ENCODE data around the gene BRIP1.

DNA sequence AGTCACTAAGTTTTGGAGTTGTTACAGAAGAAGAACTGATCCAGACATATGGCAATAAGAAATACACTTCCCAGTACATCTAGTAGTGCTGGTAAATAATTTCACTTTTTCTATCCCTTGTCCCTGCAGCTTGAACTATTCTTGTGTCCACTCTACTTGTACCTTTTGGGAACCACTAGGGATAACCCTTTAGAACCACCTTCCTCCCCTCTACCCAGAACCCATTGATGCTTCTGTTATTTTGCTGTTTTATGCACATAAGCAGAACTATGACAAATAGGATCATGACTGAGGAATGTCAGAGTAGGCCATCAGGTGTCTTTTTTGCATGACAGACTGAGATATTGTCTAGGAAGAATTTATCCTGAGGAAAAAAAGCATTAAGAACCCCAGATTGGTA is 125.1 kb downstream of the BRIP1 start:
- no peak for TF ChIP-seq POLR2AphosphoS5 (IDR thresholded peaks at IDR 0.05; ENCODE audit: insufficient read depth, low read depth, low read length)
- TF ChIP-seq, protein P1, sequence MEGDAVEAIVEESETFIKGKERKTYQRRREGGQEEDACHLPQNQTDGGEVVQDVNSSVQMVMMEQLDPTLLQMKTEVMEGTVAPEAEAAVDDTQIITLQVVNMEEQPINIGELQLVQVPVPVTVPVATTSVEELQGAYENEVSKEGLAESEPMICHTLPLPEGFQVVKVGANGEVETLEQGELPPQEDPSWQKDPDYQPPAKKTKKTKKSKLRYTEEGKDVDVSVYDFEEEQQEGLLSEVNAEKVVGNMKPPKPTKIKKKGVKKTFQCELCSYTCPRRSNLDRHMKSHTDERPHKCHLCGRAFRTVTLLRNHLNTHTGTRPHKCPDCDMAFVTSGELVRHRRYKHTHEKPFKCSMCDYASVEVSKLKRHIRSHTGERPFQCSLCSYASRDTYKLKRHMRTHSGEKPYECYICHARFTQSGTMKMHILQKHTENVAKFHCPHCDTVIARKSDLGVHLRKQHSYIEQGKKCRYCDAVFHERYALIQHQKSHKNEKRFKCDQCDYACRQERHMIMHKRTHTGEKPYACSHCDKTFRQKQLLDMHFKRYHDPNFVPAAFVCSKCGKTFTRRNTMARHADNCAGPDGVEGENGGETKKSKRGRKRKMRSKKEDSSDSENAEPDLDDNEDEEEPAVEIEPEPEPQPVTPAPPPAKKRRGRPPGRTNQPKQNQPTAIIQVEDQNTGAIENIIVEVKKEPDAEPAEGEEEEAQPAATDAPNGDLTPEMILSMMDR (IDR thresholded peaks at IDR 0.05; ENCODE audit: extremely low read depth in 1 of 2, insufficient read depth in 1 of 2, low read depth in 1 of 2, low read length in 2 of 2), result no peak
- no peak for TF ChIP-seq FOS (IDR thresholded peaks at IDR 0.05; ENCODE audit: borderline replicate concordance, insufficient read depth, low read length)
- TF ChIP-seq MYC (IDR thresholded peaks at IDR 0.05; ENCODE audit: low read depth, low read length), result no peak
- TF ChIP-seq POLR2A (IDR thresholded peaks at IDR 0.05; ENCODE audit: low read depth, low read length), result no peak
